DOHH2 (cell line): Measurements from ENCODE around the gene HS6ST1.

Source experiments
- H3F3A ChIP-seq: fragments of 200-600 bp; sonication (generic), shearing (Covaris generic); 2 replicates; pipeline ENCODE4 v1.6.0; 2016; ENCODE audit warnings: antibody characterized with exemption, mild to moderate bottlenecking; ENCODE audit not compliant: control insufficient read depth, insufficient read depth
- H3K27ac ChIP-seq: fragments of 200-600 bp; sonication (generic); 2 replicates; pipeline ENCODE4 v1.5.1; 2014; ENCODE audit warnings: low read depth, mild to moderate bottlenecking, low read length, moderate library complexity
- H3K27me3 ChIP-seq: fragments of 200-600 bp; sonication (generic); 2 replicates; pipeline ENCODE4 v1.6.1; 2014; ENCODE audit warnings: mild to moderate bottlenecking, low read length, mixed read lengths; ENCODE audit not compliant: control insufficient read depth
- H3K36me3 ChIP-seq: fragments of 200-600 bp; sonication (generic); 2 replicates; pipeline ENCODE4 v1.6.1; 2014; ENCODE audit warnings: mild to moderate bottlenecking, low read length, moderate library complexity, mixed read lengths; ENCODE audit not compliant: control insufficient read depth
- H3K4me1 ChIP-seq: fragments of 200-600 bp; sonication (generic); 2 replicates; pipeline ENCODE4 v1.6.1; 2014; ENCODE audit warnings: mild to moderate bottlenecking, low read length, mixed read lengths; ENCODE audit not compliant: control insufficient read depth
- H3K4me2 ChIP-seq: fragments of 200-600 bp; sonication (generic); 2 replicates; pipeline ENCODE4 v1.6.0; 2014; ENCODE audit warnings: mild to moderate bottlenecking, low read length, moderate library complexity
- H3K4me3 ChIP-seq: fragments of 200-600 bp; sonication (generic); 2 replicates; pipeline ENCODE4 v1.5.1; 2014; ENCODE audit warnings: mild to moderate bottlenecking, low read length, mixed read lengths
- H3K79me2 ChIP-seq: fragments of 200-600 bp; sonication (generic); 2 replicates; pipeline ENCODE4 v1.6.1; 2014; ENCODE audit warnings: mild to moderate bottlenecking, low read length, mixed read lengths; ENCODE audit not compliant: control insufficient read depth
- H3K9me2 ChIP-seq: fragments of 200-600 bp; sonication (generic); replicated peaks from 2 replicates; pipeline ENCODE4 v1.6.1; 2014; ENCODE audit warnings: mild to moderate bottlenecking, low read length, mixed read lengths; ENCODE audit not compliant: control insufficient read depth
- H3K9me3 ChIP-seq: fragments of 200-600 bp; sonication (generic); 2 replicates; pipeline ENCODE4 v1.6.1; 2014; ENCODE audit warnings: antibody characterized with exemption, low read length, mixed read lengths; ENCODE audit not compliant: control insufficient read depth, insufficient read depth
- H4K20me1 ChIP-seq: fragments of 200-600 bp; sonication (generic); 2 replicates; pipeline ENCODE4 v1.6.0; 2014; ENCODE audit warnings: low read depth, mild to moderate bottlenecking, antibody characterized with exemption, low read length, moderate library complexity; ENCODE audit not compliant: control insufficient read depth, insufficient read depth
- CTCF ChIP-seq: fragments of 200-600 bp; sonication (generic); IDR thresholded peaks from one replicate; pipeline ENCODE4 v1.5.1; 2014; ENCODE audit warnings: antibody characterized with exemption, mild to moderate bottlenecking, low read depth, low read length; ENCODE audit not compliant: poor library complexity, severe bottlenecking
- EZH2phosphoT487 ChIP-seq: fragments of 200-600 bp; sonication (generic); IDR thresholded peaks from 2 replicates; pipeline ENCODE4 v1.6.1; 2017; ENCODE audit warnings: borderline replicate concordance, mild to moderate bottlenecking, antibody characterized with exemption, low read length, moderate library complexity, mixed read lengths

The HS6ST1 gene

GRCh38 chr2:128290356-128290755, 28.3 kb downstream of the HS6ST1 start:
- Histone ChIP-seq H3K9me2 (no peaks in the 10 kb centered on the region), H4K20me1 (peaks cover 11% of the 10 kb centered on the region), H3K27ac (no peak overlapping the region), H3K4me3 (no peak overlapping the region), H3K79me2 (peaks cover 42% of the 10 kb centered on the region), H3K9me3 (no peaks in the 10 kb centered on the region), H3F3A (no peaks in the 10 kb centered on the region), H3K27me3 (no peaks in the 10 kb centered on the region), H3K4me2 (no peak overlapping the region), H3K4me1 (no peaks in the 10 kb centered on the region), H3K36me3 (no peaks in the 10 kb centered on the region)
- TF ChIP-seq EZH2phosphoT487 (no peak), CTCF (no peak)

GRCh38 chr2:128289439-128289838, 29.2 kb downstream of the HS6ST1 start:
- peaks cover 35% of the 10 kb centered on the region for H3K79me2 ChIP-seq
- no peaks in the 10 kb centered on the region for H3K4me1 ChIP-seq
- H3K4me2 ChIP-seq, result no peak overlapping the region
- no peak overlapping the region for H3K4me3 ChIP-seq
- no peak overlapping the region for H3K27ac ChIP-seq
- no peaks in the 10 kb centered on the region for H3K9me2 ChIP-seq
- H3F3A ChIP-seq, result no peaks in the 10 kb centered on the region
- H3K27me3 ChIP-seq, result no peaks in the 10 kb centered on the region
- peaks cover 11% of the 10 kb centered on the region for H4K20me1 ChIP-seq
- TF ChIP-seq CTCF (no peak), EZH2phosphoT487 (no peak)
- no peaks in the 10 kb centered on the region for H3K36me3 ChIP-seq
- H3K9me3 ChIP-seq, result no peaks in the 10 kb centered on the region

- TF ChIP-seq CTCF (no peak), EZH2phosphoT487 (no peak)
- Histone ChIP-seq H3K4me2 (no peak overlapping the region), H4K20me1 (peaks cover 11% of the 10 kb centered on the region), H3K79me2 (peaks cover 28% of the 10 kb centered on the region), H3F3A (no peaks in the 10 kb centered on the region), H3K4me1 (no peaks in the 10 kb centered on the region), H3K27ac (no peak overlapping the region), H3K4me3 (no peak overlapping the region), H3K9me2 (no peaks in the 10 kb centered on the region), H3K27me3 (no peaks in the 10 kb centered on the region), H3K36me3 (no peaks in the 10 kb centered on the region), H3K9me3 (no peaks in the 10 kb centered on the region)
These were observed 29.9 kb downstream of the HS6ST1 start for GRCh38 chr2:128288781-128289180.
